SKM-1 treated with dmso at 0.1 percent for 144 hours (cell line): ENCODE measurements around the gene SCG3.

Experiments used
- DNase-seq: peaks from one replicate; lab custom pipeline; 2025; ENCODE audit not compliant: unreplicated experiment; lab: John Stamatoyannopoulos, UW

The SCG3 gene

GRCh38 chr15:51726302-51727073 lies 45.2 kb downstream of the SCG3 start:
- DNase-seq, result no peak

- DNase-seq, result no peak
Measured at GRCh38 chr15:51727141-51727897, 46.0 kb downstream of the SCG3 start.

- peak; percentile 94 for DNase-seq
Measured at GRCh38 chr15:51731549-51732267, 50.4 kb downstream of the SCG3 start.

- no peak for DNase-seq
Measured at GRCh38 chr15:51732646-51733045, 51.3 kb downstream of the SCG3 start.

GRCh38 chr15:51735228-51736010 lies 54.1 kb downstream of the SCG3 start:
- DNase-seq, result no peak

- peak; percentile 51 for DNase-seq
Measured at GRCh38 chr15:51736069-51736468, 54.8 kb downstream of the SCG3 start.

- DNase-seq, result peak; percentile 36
Measured at GRCh38 chr15:51736751-51737521, 55.6 kb downstream of the SCG3 start.

GRCh38 chr15:51737522-51738305 lies 56.4 kb downstream of the SCG3 start, which contains the start of gene LYSMD2:
LYSMD2 (minus strand) TSS chr15:51737655; CDS start chr15:51737622, 33 bp downstream.
- DNase-seq, result peak; percentile 37

GRCh38 chr15:51738553-51738952 lies 57.2 kb downstream of the SCG3 start:
- no peak for DNase-seq

- DNase-seq, result no peak
Measured at GRCh38 chr15:51739061-51739712, 57.9 kb downstream of the SCG3 start.

- DNase-seq, result no peak
Measured at GRCh38 chr15:51749307-51749706, 68.0 kb downstream of the SCG3 start.

GRCh38 chr15:51750186-51750585 lies 68.9 kb downstream of the SCG3 start:
- DNase-seq, result no peak

GRCh38 chr15:51750792-51751696 lies 69.7 kb downstream of the SCG3 start, which contains the start of gene TMOD2:
TMOD2 (plus strand) TSS chr15:51751597; CDS start chr15:51766442, 14,845 bp downstream.
- no peak for DNase-seq

- DNase-seq, result no peak
Measured at GRCh38 chr15:51751697-51752683, 70.7 kb downstream of the SCG3 start.

- DNase-seq, result peak; percentile 78
Measured at GRCh38 chr15:51752888-51753287, 71.6 kb downstream of the SCG3 start.

- peak; percentile 69 for DNase-seq
Measured at GRCh38 chr15:51754267-51754666, 73.0 kb downstream of the SCG3 start.
